ENCODE data around the gene TMIGD1. TPM values are rescaled to one million over a fixed set of nuclear protein-coding genes. Genes with fewer than 3 reads are reported as not detected.

Gene TMIGD1
- total RNA-seq, 1 donor: not detected

- DNase-seq (ENCODE audit: low read depth): no peak
- no peak overlapping the region for H3K4me3 ChIP-seq (ENCODE audit: low read depth, low read length)
- no peak for TF ChIP-seq CTCF (IDR thresholded peaks at IDR 0.05; ENCODE audit: insufficient read depth, low read depth, low read length)
These were observed 29.1 kb downstream of the TMIGD1 start for GRCh38 chr17:30304778-30305177.

- DNase-seq (ENCODE audit: low read depth): no peak
- TF ChIP-seq CTCF (IDR thresholded peaks at IDR 0.05; ENCODE audit: insufficient read depth, low read depth, low read length): no peak
- H3K4me3 ChIP-seq (ENCODE audit: low read depth, low read length): no peak overlapping the region
These were observed 31.6 kb downstream of the TMIGD1 start for GRCh38 chr17:30302241-30302640.

- no peak for TF ChIP-seq CTCF (IDR thresholded peaks at IDR 0.05; ENCODE audit: insufficient read depth, low read depth, low read length)
- H3K4me3 ChIP-seq (ENCODE audit: low read depth, low read length): no peak overlapping the region
- DNase-seq (ENCODE audit: low read depth): no peak
These were observed 33.0 kb downstream of the TMIGD1 start for GRCh38 chr17:30300818-30301217.

- H3K4me3 ChIP-seq (ENCODE audit: low read depth, low read length): no peak overlapping the region
- DNase-seq (ENCODE audit: low read depth): no peak
- peak; percentile 20 for TF ChIP-seq CTCF (IDR thresholded peaks at IDR 0.05; ENCODE audit: insufficient read depth, low read depth, low read length)
These were observed 34.9 kb downstream of the TMIGD1 start for GRCh38 chr17:30299000-30299399.

- no peak for TF ChIP-seq CTCF (IDR thresholded peaks at IDR 0.05; ENCODE audit: insufficient read depth, low read depth, low read length)
- no peak for DNase-seq (ENCODE audit: low read depth)
- H3K4me3 ChIP-seq (ENCODE audit: low read depth, low read length): no peak overlapping the region
These were observed 36.1 kb downstream of the TMIGD1 start for GRCh38 chr17:30297715-30298114.

GRCh38 chr17:30296499-30297080 is 37.3 kb downstream of the TMIGD1 start:
- H3K4me3 ChIP-seq (ENCODE audit: low read depth, low read length): no peak overlapping the region
- DNase-seq (ENCODE audit: low read depth): no peak
- TF ChIP-seq CTCF (IDR thresholded peaks at IDR 0.05; ENCODE audit: insufficient read depth, low read depth, low read length): no peak

- TF ChIP-seq CTCF (IDR thresholded peaks at IDR 0.05; ENCODE audit: insufficient read depth, low read depth, low read length): no peak
- peak; percentile 41 for DNase-seq (ENCODE audit: low read depth)
- peak overlapping the region; percentile 96 for H3K4me3 ChIP-seq (ENCODE audit: low read depth, low read length)
These were observed 41.5 kb downstream of the TMIGD1 start for GRCh38 chr17:30292286-30292858.

Data from fibroblast of villous mesenchyme (primary cell).